Peyer's patch (tissue), 4 donors: ENCODE data around the gene EPHA7. TPM values are rescaled to one million over a fixed set of nuclear protein-coding genes. Genes with fewer than 3 reads are reported as not detected.

Experiments used
- DNase-seq, 3 donors: peaks; one replicate each; pipeline ENCODE4 v3.0.0-alpha.2; 2017 to 2019
- H3K27ac ChIP-seq, 4 donors: fragments of 200-600 bp; sonication (generic); one replicate each; pipeline ENCODE4 v1.5.1; 2016 to 2019
- H3K27me3 ChIP-seq, 2 donors: fragments of 200-600 bp; sonication (generic); one replicate each; pipeline ENCODE4 v1.5.1; 2019
- H3K36me3 ChIP-seq, 3 donors: fragments of 200-600 bp; sonication (generic); one replicate each; pipeline ENCODE4 v1.5.1; 2016 to 2019
- H3K4me1 ChIP-seq, 4 donors: fragments of 200-600 bp; sonication (generic); one replicate each; pipeline ENCODE4 v1.5.1; 2016 to 2019
- H3K4me3 ChIP-seq, 4 donors: fragments of 200-600 bp; sonication (generic); 1 replicate in 3 of 4; 2 replicates in 1 of 4; pipeline ENCODE4 v1.5.1; 2016 to 2019; ENCODE audit warnings: mild to moderate bottlenecking in 1 of 4
- H3K9me3 ChIP-seq, 4 donors: fragments of 200-600 bp; sonication (generic); one replicate each; pipeline ENCODE4 v1.5.1; 2016 to 2019; ENCODE audit warnings: mild to moderate bottlenecking in 1 of 4
- POLR2A ChIP-seq, 2 donors: fragments of 450-650 bp; IDR thresholded peaks; one replicate each; pipeline ENCODE4 v1.5.1; 2017; ENCODE audit warnings: antibody characterized with exemption in 2 of 2, mild to moderate bottlenecking in 2 of 2, moderate library complexity in 2 of 2
- total RNA-seq, 4 donors: library from RNA; depleted of rRNA; stranded (reverse); fragments of >200 nt; gene quantifications; one replicate each; pipeline ENCODE4 v1.1.0, GENCODE V29; 2016
- TF ChIP-seq, protein P1 (sequence below), 6 experiments: fragments of 450-650 bp in 4 of 6; fragments of 200-600 bp in 2 of 6; sonication (generic) in 1 of 6; IDR thresholded peaks; one replicate each; pipeline ENCODE4 v1.5.1; 2017 to 2019; ENCODE audit warnings: antibody characterized with exemption in 6 of 6, mild to moderate bottlenecking in 3 of 6, moderate library complexity in 1 of 6

EPHA7 gene
- total RNA-seq, 4 donors from 2014 or later = 1.5 to 6.6 (median 3.9) TPM; not detected in 1

DNA sequence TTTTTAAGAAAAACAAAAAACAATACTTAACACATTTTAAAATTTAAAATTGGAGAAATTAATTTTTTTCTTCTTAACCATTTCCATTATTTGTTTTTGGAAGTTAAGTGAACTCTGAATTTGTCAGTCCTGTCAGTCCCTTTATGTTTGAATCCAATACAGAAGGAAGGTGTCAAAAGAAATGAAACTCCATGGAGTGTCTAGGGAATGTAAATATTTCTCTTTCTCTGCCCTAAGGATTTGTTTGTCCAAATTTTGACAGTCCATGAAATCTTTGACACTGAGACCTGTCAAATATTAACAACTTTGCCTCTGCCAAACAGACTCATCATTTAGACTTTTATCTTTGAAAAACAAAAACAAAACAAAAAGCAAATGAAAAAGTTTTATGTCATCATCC lies 166.4 kb downstream of the EPHA7 start:
- Histone ChIP-seq H3K27me3 (no peaks in the 10 kb centered on the region), H3K9me3 (no peaks in the 10 kb centered on the region), H3K4me1 (no peaks in the 10 kb centered on the region), H3K36me3 (no peaks in the 10 kb centered on the region), H3K27ac (no peak overlapping the region), H3K4me3 (no peak overlapping the region)
- no peak for DNase-seq
- TF ChIP-seq, protein P1, sequence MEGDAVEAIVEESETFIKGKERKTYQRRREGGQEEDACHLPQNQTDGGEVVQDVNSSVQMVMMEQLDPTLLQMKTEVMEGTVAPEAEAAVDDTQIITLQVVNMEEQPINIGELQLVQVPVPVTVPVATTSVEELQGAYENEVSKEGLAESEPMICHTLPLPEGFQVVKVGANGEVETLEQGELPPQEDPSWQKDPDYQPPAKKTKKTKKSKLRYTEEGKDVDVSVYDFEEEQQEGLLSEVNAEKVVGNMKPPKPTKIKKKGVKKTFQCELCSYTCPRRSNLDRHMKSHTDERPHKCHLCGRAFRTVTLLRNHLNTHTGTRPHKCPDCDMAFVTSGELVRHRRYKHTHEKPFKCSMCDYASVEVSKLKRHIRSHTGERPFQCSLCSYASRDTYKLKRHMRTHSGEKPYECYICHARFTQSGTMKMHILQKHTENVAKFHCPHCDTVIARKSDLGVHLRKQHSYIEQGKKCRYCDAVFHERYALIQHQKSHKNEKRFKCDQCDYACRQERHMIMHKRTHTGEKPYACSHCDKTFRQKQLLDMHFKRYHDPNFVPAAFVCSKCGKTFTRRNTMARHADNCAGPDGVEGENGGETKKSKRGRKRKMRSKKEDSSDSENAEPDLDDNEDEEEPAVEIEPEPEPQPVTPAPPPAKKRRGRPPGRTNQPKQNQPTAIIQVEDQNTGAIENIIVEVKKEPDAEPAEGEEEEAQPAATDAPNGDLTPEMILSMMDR (IDR thresholded peaks at IDR 0.05) = no peak
- TF ChIP-seq POLR2A (IDR thresholded peaks at IDR 0.05) = no peak

GRCh38 chr6:93248631-93249030 lies 170.7 kb downstream of the EPHA7 start:
- TF ChIP-seq POLR2A (IDR thresholded peaks at IDR 0.05) = no peak
- TF ChIP-seq, protein P1 (IDR thresholded peaks at IDR 0.05) = no peak
- no peak overlapping the region for H3K4me3 ChIP-seq
- H3K36me3 ChIP-seq = no peaks in the 10 kb centered on the region
- no peak for DNase-seq
- H3K9me3 ChIP-seq = no peaks in the 10 kb centered on the region
- no peak overlapping the region for H3K27ac ChIP-seq
- H3K4me1 ChIP-seq = no peaks in the 10 kb centered on the region
- no peaks in the 10 kb centered on the region for H3K27me3 ChIP-seq

GRCh38 chr6:93243231-93243778 lies 176.1 kb downstream of the EPHA7 start:
- H3K27ac ChIP-seq = no peak overlapping the region
- no peak overlapping the region for H3K4me3 ChIP-seq
- no peaks in the 10 kb centered on the region for H3K36me3 ChIP-seq
- DNase-seq = no peak
- TF ChIP-seq POLR2A (IDR thresholded peaks at IDR 0.05) = no peak
- TF ChIP-seq, protein P1 (IDR thresholded peaks at IDR 0.05) = no peak
- no peaks in the 10 kb centered on the region for H3K27me3 ChIP-seq
- H3K4me1 ChIP-seq = no peaks in the 10 kb centered on the region
- no peaks in the 10 kb centered on the region for H3K9me3 ChIP-seq

- no peak for DNase-seq
- Histone ChIP-seq H3K27ac (no peak overlapping the region), H3K4me3 (no peak overlapping the region), H3K36me3 (no peaks in the 10 kb centered on the region), H3K9me3 (no peaks in the 10 kb centered on the region), H3K4me1 (no peaks in the 10 kb centered on the region), H3K27me3 (no peaks in the 10 kb centered on the region)
- TF ChIP-seq POLR2A (IDR thresholded peaks at IDR 0.05) = no peak
- TF ChIP-seq, protein P1 (IDR thresholded peaks at IDR 0.05) = no peak
Observed at GRCh38 chr6:93242049-93242448, 177.3 kb downstream of the EPHA7 start.

DNA sequence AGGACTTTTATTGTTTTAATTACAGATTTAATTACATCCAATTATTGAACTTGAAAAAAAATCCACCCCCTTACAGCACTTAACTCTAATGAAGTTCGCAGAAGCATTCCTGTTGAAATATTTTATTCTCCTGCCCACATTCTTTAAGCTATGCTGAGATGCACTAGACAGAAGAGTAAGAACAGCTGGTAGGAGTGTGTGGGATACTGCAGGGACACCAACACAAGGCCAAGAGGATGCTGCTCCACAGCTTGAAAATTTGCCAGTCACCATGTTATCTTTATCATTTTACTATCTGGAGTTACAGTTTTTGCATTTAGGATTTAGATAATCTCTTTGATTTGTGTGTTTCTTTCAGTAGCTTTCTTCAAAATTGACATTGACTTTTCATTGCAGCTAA lies 180.7 kb downstream of the EPHA7 start:
- no peaks in the 10 kb centered on the region for H3K4me1 ChIP-seq
- no peak for TF ChIP-seq POLR2A (IDR thresholded peaks at IDR 0.05)
- TF ChIP-seq, protein P1 (IDR thresholded peaks at IDR 0.05) = no peak
- no peak overlapping the region for H3K27ac ChIP-seq
- no peak for DNase-seq
- H3K4me3 ChIP-seq = no peak overlapping the region
- no peaks in the 10 kb centered on the region for H3K36me3 ChIP-seq
- H3K27me3 ChIP-seq = no peaks in the 10 kb centered on the region
- H3K9me3 ChIP-seq = no peaks in the 10 kb centered on the region

DNA sequence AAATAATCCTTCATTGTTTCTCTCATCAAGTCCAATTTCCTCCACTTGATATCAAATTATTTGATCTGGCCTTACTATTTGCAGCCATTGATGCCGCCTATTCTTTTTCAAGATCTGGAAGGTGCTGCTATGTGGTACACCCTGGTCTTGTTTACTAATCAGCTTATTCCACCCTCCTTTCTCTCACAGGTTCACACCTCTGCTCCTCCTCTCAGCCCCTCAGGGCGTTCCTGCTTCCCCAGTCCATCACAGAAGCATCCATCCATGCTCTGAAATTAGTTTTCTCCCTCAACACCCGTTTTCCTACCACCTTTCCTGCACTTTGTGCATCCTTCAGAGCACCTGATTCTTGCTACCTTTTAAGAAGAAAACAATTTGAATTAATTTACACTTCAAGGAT lies 183.6 kb downstream of the EPHA7 start:
- no peak for DNase-seq
- TF ChIP-seq, protein P1 (IDR thresholded peaks at IDR 0.05) = no peak
- TF ChIP-seq POLR2A (IDR thresholded peaks at IDR 0.05) = no peak
- Histone ChIP-seq H3K9me3 (no peaks in the 10 kb centered on the region), H3K27ac (no peak overlapping the region), H3K27me3 (no peaks in the 10 kb centered on the region), H3K4me3 (no peak overlapping the region), H3K4me1 (no peaks in the 10 kb centered on the region), H3K36me3 (no peaks in the 10 kb centered on the region)
